ENCODE measurements around the gene LGALS13.

DNA sequence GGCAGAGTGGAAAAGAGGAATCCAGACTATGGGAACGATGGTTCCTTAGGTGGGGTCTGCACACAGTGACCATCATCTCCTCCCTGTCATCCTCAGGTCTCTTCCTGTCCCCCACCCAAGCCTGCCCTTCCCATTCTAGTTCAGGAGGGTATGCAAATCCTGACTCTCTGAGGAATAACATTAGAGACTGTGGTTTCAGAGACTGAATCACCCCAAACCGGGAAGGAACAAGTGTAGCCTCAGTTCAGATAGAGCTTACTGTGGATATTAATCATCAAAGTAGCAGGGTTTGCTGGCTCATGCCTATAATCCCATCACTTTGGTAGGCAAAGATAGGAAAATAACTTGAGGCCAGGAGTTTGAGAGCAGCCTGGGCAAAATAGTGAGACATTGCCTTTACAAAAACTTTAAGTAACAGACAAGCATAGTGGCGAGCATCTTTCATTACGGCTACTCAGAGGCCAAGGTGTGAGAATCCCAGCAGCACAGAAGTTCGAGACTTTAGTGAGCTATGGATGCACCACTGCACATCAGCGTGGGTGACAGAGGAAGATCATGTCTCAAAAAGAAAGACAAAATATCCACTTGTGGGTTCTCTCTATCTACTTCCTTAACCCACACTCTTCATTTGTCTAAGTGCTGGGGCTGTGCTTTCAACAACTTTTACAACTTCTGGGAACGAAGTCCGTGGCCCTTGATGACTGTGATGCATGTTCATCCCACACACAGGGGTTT lies 19.3 kb upstream of the LGALS13 start:
- TF ChIP-seq, protein P1, sequence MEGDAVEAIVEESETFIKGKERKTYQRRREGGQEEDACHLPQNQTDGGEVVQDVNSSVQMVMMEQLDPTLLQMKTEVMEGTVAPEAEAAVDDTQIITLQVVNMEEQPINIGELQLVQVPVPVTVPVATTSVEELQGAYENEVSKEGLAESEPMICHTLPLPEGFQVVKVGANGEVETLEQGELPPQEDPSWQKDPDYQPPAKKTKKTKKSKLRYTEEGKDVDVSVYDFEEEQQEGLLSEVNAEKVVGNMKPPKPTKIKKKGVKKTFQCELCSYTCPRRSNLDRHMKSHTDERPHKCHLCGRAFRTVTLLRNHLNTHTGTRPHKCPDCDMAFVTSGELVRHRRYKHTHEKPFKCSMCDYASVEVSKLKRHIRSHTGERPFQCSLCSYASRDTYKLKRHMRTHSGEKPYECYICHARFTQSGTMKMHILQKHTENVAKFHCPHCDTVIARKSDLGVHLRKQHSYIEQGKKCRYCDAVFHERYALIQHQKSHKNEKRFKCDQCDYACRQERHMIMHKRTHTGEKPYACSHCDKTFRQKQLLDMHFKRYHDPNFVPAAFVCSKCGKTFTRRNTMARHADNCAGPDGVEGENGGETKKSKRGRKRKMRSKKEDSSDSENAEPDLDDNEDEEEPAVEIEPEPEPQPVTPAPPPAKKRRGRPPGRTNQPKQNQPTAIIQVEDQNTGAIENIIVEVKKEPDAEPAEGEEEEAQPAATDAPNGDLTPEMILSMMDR (IDR thresholded peaks at IDR 0.05): no peak
- no peak for TF ChIP-seq POLR2A (IDR thresholded peaks at IDR 0.05)

All from stomach (tissue), 4 donors.